Inflammatory macrophage (primary cell): ENCODE data around the gene FOXC2.

Experiments used
- DNase-seq, 2 donors: peaks; one replicate each; pipeline ENCODE4 v3.0.0-alpha.2; 2020 to 2022

The FOXC2 gene

DNA sequence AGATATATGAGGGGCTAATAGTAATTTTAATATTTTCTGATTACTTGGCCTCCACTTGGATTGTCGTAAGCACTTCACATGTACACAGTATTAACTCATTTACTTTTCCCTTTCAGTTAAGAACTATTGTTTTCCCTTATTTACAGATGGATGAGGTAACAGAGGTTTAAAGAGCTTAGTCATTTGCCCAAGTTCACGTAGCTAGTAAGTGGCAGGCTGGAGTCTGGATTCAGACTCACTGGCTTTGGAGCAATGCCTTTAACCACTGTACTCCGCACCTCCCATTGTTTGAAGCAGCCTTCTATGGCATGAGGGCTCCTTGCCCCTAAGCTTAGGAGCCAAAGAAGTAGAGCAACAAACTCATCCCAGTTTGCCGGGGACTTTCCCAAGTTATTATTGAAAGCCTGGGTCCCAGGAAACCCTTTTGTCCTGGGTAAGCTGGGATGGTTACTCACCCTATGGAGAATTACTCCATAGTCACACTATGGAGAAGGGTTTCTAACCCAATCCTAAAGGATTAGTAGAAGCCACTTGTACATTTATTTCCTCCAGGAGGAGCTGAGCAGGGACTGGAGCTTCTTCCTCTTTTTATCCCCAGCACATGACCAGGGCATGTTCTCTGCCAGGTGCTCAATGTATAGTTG, 24.0 kb downstream of the FOXC2 start:
- no peak for DNase-seq

DNA sequence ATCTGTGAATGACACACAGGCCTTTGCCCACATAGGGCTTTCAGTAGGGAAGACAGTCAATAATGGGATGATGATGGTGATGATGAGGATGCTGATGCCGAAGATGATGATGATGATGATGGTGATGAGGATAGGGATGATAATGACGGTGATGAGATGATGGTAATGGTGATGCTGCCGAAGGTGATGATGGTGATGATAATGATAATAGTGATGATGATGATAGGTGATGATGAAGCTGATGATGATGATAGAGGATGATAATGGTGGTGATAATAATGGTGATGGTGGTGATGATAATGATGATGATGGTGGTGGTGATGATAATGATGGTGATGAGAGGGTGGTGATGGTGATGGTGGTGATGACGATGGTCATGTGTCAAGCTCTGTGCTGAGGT, 24.6 kb downstream of the FOXC2 start:
- DNase-seq, result no peak

DNA sequence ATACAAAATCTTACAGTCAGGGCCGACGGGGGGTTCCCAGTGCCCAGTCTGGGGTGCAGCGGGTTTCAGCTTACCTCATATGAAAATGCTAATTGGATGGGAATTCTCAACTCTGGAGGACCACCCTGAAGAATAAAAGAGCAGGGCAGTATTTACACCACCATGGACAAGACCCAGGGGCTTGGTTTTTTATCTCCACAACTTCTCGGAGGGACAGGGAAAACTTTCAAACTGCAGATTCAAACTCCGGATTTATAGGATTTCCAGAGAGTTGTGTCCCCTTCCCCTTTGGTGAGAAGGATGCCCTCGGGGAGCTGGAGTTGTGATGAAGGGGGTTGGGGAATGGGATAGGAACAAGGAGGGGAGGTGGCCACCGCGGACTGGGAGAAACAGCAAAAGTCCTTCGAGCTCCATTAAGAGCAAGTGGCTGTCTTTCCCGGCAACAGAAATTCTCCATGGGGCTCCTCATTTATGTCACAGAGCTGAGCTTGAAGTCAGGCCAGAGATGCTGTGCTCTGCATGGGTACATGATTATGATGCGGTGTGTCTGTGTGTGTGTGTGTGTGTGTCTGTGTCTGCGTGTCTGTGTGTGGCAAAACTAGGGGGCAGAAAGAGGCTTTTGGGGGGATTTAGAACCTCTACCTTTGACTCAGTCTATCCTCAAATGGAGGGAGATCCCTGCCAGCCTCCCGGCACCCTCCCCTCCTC, 27.4 kb downstream of the FOXC2 start:
- no peak for DNase-seq

DNA sequence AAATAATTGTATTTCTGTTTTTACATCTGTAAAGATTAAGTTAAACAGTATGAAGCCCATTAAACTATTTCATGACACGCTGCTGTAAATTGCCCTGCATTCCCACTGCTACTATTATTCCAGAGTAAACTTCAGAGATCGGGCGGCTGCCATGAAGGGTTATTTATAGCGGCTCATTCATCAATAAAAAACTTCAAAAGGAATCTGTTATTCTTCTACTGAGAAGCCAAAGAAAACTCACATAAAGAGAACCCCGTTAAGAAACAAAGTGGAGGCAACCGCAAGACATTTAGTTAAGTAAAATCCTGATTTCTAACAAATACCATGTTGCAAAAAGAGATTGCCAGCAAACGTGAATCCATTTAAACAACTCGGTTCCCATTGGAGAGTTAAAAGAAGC, 28.1 kb downstream of the FOXC2 start:
- no peak for DNase-seq

DNA sequence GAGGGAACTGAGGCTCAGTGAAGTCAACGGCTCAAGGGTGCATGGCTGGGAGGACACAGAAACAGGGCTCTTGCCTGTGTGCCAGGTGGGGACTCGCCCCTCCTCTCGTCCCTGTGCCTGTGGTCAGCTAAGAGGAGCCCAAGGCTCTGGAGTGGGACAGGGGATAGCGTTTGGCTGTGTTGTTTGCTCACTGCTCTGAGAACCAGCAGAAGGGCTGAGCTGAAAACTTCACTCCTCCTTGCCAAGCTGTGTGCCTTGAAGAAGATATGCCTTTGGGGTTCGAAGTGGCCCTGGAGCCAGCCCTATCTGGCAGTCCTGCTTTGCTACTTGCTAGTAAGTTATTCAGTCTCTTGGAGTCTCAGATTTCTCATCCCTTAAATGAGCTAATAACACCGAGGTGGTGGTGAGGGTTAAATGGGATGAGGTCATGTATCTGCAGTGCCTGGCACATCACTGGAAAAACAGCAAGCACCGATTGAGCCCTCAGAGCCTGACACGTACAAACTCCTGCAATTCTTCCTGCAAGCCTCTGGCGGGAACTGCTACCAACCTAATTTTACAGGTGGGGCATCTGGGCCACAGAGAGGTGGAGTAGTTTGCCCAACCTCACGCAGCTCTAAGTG, 29.5 kb downstream of the FOXC2 start:
- DNase-seq, result no peak

DNA sequence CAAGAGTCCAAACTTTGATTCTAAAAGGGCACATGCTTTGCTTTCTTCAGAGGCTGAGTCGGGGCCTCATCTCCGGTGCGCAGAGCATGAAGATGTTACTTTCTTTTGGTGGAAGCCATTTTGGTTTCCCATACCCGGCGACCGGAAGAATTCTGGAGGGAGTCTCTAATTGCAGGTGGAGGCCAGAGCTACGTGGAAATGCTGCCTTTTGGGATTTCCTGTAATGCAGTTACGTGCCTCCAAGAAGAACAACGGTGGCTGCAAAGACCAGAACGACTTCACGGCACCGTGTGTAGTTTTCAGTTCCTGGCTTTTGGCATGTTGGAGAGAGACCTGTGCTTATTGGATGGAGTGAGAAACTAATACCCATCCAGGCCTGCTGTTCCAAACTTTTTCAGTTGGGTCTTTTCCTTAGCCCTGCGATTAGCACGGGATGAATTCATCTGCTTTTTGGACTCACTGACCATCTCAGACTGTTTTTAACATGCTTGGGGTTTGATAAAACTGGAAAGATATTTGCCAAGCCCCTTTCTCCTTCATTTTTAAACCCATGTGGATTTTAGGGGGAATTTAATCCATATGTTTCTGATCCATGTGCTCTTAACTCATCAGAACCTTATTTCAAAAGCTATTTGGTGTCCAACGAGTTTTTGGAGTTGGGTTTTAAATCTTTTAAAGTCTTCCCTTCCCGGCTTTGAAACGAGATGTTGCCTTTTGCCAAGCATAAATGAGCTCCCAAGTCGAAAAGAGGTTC, 30.7 kb downstream of the FOXC2 start:
- no peak for DNase-seq

DNA sequence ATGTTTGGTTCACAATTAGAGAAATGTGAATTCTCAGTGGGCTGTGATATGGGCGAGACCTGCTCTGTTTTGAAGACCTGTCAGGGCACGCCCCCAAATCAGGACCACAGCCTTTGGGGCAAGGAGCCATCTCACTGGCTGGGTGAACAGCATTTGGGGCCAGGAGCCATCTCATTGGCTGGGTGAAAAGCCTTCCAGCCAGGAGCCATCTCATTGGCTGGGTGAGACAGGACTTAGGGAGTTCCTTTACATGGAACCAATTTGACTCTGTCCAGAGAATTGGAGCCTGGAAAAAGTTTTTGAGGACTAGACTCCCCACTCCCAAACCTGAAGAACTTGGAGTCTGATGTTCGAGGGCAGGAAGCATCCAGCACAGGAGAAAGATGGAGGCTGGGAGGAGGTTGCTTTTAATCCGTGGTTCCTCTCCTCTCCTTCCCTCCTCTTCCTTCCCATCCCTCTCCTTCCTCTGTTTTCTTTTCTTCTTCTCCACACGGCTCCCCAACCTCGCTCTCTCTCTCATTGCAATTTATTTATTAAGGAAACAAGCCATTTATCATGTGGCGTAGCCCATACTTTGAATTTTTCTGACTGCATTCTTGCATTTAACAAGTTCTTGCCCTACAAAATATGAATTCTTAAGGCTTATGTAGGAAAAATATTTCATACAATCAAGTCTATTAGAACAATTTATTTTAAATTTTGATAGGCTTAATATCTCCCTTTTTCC, 31.4 kb downstream of the FOXC2 start:
- no peak for DNase-seq

DNA sequence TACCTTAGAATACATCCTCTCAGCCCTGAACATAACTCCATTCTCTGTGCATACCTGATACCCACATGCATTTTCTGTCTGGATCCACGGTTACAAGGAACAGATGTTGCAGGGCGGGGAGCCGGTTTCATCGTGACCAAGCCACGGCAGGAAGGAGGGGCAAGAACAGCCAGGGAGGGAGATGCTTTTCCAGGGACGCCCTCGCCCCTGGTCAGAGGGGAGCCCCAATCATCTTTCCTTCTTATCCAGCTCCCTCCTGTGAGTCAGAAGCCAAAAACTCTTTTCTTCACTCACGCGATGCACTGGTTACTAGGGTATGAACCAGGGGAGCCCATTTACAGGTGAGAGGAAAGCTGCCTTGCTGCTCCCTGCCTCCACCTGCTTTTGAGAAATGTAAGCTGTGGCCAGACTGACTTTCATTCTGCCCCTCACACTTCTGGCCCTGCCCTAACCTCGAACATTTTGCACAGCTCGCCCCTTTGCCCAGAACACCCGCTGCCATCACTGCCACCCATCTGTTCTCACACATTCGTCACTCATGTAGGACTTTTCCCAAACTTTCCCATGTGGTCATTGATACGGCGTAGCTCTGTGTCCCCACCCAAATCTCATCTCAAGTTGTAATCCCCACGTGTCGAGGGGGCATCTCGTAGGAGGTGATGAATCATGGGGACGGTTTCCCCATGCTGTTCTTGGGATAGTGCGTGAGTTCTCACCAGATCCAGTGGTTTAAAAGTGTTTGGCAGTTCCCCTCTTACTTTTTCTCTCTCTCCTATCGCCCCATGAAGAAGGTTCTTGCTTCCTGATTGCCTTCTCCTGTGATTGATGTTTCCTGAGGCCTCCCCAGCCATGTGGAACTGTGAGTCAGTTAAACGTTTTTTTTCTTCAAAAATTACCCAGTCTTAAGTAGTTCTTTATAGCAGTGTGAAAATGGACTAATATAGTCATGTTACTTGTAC, 32.3 kb downstream of the FOXC2 start:
- DNase-seq, result no peak

DNA sequence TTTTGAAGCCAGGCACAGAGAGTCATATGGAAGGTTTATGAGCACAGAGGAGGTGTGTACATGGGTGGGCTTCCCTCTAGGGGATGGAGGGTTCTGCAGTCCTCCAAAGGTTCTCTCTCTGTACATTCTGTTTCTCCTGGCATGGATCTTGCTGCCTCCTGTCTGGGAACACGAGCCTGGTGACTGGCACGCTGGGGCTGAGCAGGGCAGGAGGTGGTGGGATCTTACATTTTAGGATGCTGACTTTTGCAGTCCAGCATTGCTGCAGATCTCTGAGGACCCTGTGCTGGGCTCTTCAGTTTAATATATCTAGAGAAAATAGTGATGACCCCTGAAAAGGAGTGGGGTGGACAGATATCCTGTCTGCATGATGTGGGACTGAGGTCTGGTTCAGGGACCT, 34.7 kb downstream of the FOXC2 start:
- DNase-seq, result no peak

DNA sequence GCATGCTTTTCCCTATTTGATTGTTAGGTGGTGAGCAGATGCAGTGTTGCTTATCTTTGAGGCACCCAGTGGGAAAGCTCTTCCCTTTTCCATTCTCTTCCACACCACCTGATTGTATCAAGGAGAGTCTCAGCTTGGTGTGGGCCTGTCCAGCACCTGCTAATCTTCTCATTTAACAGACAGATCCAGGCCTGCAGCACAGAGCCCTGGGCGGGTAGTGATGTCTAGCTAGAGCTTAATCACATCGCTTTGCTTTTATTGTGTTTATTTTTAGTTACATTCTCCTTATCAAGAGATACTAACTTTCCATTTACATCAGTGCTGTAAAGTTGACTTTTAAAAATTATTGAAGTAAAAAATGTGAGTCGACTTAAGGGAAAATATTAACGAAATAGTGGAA, 35.9 kb downstream of the FOXC2 start:
- no peak for DNase-seq

DNA sequence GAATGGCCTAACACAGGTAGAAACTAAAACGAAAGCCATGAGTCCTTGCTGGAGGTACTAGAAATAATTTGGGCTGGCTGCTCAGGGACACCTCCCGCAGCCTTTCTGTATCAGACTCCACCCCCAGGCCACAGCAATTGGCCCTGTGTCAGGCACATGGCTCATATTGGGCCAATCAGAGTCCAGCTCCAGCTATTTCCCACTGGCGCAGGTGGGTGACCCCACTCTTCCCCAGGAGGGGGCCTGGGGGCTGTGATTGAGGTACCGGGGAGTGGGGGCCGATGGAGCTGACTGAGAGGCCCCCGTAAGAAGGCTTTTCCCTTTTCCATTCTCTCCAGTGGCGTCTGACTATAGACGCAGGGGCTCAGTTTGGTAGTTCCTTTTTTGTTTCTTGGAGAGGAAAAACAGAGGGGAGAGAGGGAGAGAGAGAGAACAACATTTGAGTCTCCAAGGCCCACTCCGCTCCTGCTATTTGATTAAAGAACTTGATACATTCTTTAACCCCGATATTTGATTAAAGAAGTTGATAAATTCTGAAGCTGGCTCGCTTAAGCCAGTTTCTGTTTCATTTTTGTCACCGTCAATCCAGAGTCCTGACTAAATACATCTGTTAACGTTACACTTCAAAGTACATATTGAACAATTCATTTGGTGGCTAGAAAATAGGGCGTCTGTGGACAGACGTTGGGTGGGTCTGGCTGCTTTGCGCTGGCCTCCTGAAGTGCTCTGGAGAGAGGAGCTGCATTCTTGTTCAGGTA, 38.0 kb downstream of the FOXC2 start:
- DNase-seq, result no peak

DNA sequence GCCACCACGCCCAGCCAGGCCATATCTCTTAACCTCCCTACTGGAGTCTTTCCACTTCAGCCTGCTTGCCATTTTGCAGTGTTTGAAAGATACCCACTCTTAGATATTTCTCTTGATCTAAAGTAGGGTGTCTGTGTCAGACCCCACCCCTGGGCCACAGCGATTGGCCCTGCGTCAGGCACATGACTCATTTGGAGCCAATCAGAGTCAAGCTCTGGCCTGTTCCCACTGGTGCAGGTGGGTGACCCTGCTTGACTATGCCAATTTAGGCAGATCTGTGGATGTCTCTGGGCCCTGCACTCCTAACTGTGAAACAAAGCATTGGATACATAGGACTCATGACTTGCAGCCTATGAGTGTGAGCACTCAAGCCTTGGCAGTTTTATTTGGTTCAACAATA, 39.3 kb downstream of the FOXC2 start:
- DNase-seq, result no peak

DNA sequence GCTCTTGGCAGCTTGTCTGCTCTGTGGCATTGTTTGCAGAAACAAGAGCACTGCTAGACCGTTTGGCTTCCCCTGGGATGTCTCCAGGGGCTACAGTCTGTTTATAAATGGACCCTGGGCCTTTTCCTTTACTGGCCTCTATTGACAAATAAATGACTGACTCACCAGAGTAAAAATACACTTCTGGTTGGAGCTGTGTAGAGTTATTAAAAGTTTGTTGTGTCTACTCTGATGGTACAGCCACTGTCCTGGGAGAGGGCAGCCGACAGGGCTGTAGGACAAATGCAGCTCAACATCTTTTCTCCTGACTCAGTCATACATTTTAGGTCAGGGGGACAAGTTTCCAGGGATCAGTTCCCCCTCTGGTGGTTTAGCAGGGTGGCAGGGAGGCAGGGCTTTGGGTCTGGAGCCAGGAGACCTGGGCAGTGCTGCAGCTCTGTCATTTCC, 41.7 kb downstream of the FOXC2 start:
- DNase-seq, result no peak

DNA sequence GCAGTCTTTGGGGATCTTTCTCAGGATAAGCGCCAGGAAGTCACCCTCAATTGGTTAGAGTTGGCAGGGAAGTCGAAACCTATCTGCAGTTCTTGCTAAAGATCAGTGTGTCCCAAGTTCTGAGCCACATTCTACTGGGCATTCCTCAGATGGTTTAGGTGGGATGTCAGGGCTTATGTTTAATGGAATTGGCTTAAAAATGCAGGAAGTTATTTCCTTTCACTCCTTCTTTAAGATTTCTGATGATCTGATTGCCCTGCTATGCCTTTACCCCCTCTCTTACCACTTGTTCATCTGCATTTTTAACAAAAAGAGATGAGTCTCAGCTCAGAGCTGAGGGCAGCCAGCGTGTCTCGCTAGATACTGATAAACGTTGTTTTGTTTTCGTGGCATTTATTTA, 42.5 kb downstream of the FOXC2 start:
- no peak for DNase-seq

DNA sequence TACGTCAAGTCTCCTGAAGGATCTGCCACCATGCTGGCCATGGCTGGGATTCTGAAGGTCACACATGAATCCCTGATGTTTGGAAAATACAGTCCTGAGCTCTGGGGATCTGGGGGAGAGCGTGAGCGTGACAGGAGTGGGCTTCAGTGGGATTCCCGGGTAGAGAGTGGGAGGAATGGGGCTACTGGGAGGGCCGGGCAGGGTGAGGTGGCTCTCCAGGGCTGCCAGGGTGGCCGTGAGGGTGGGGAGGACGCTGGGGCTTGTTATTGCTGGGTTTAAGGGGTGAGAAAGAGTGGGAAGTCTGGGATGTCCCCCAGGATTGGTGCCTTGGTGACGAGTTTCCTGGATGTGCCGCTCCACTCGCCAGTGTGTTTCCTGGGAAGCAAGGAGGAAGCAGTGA, 43.0 kb downstream of the FOXC2 start:
- no peak for DNase-seq

DNA sequence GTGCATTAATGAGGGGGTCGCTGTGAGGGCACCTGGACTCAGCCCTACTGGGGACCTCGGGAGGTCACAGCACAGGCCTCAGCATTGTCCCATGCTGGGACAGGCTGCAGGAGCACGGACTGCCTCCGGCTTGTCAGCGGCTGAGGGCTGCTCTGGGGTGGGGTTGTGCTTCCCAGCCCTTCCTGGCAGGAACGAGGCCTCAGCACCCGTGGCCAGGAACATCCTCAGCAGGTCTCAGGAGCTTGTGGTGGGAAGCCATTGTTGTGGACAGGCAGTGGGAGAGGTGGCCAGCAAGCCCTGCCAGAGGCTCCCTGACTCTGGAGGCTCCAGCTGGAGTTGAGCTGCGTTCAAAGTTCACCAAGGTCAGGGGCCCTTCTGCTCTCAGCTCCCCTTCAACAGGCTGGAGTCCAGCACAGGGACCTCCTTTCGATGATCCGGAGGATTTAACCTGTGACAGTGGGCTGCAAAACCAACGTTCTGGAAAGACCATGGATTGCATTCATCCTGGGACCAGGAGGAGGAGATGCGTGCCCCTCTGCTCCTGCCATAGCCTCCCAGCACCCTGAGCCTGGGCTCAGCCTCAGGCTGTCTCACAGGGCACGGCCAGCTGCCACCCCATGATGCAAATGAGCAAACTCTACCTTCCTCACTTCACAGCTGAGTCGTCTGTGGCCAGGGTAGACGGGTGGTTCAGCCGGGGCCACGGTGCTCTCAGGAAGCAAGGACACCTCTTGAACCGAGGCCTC, 44.3 kb downstream of the FOXC2 start:
- DNase-seq, result no peak

DNA sequence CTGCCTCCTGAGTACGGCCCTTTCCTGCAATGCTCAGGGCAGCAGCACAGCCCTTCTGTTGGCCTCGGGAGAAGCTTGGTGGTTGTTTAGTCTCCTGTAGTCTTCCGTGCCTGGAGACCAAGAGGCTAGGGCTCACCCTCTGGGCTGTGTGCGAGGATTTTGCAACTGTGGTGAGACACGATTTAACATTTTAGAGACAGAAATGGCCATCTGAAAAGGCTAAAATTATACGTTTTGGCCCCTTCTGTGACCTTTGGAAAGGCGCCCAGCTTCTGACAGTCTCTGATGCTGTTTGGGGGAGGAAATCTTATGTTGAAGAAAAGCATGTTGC, 44.9 kb downstream of the FOXC2 start:
- DNase-seq, result no peak

DNA sequence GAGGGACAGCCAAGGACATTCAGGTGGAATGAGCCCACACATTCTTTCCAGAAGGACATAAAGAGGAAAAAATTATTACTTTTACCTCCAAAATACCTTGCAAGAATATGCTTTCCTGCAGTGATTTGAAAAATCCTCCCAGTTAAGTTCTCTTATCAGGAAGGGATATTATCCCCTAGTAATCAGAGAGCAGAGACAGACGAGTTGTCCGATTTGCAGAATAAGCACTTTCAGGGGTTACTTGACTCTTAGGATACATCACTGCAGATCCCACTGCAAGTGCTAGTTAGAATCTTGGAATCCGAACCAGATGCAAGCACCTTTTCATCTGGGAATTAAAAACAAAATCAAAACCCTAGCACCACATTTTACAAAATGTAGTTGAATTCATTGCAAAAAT, 45.3 kb downstream of the FOXC2 start:
- no peak for DNase-seq

DNA sequence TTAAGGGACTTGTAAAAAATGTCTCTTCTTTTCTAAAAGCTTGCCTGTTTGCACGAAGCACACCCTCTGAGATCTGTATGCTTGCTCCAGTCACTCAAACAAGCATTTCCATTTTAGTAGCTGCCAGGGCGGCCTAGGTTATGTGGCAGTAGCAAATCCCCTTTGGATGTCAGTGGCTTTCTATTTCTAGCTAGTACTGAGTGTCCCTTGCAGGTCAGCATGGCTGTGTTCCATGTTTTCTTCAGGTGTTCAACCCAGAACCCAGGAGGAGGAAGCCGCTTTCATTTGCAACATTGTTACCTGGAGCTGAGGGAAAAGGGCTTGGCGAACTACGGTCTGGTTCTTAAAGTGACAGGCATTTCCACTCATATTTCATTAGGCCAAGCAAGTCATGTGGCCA, 48.1 kb downstream of the FOXC2 start:
- no peak for DNase-seq

DNA sequence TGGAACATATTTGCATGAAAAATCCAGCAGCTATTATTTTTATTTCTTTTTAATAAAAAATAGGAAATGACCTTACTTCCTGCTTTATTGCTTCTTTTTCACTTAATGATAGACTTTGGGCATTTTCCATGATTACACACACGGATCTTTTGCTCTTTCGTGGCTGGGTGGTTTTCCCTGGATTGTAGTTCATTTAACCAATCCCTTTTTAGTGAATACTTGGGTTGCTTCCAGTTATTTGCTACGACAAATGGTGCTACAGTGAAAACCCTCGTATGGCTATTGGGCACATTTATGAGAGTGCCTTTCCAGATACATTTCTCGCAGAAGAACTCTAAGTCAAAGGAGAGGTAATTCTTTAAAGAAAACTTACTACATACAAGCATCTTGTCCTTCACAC, 50.3 kb downstream of the FOXC2 start:
- no peak for DNase-seq
